ENCODE measurements around the gene MPHOSPH8.

- TF ChIP-seq CTCF (conservative IDR thresholded peaks at IDR 0.05 in 1 of 2, IDR thresholded peaks at IDR 0.05 in 1 of 2; ENCODE audit: low read depth in 1 of 2, low read length in 2 of 2) = no peak
- no peak for TF ChIP-seq EZH2 (IDR thresholded peaks at IDR 0.05; ENCODE audit: low read length, missing control alignments)
Observed at GRCh38 chr13:19590423-19590822, 43.0 kb upstream of the MPHOSPH8 start.

Measured in fibroblast of lung (primary cell).